ENCODE results near the gene SLC6A6. TPM values are rescaled to one million over a fixed set of nuclear protein-coding genes. Genes with fewer than 3 reads are reported as not detected.
A peak's percentile ranks its signal among the peaks of the same experiment; 100 is the strongest.

The SLC6A6 gene
- polyA plus RNA-seq, 1 donor from 2014 or later = 7.6 TPM

- Mint-ChIP-seq H3K4me1 (peaks cover 0 to 2% (median 0%) of the 10 kb centered on the region in 3 donors), H3K27ac (peak overlapping the region in 1 of 3 donors; percentile 6), H3K9me3 (no peaks in the 10 kb centered on the region), H3K27me3 (no peaks in the 10 kb centered on the region), H3K36me3 (peaks cover 4% of the 10 kb centered on the region), H3K4me3 (peak overlapping the region in 1 of 4 donors; percentile 52)
These were observed 58.1 kb downstream of the SLC6A6 start for GRCh38 chr3:14460342-14461005.

GRCh38 chr3:14461006-14461747 is 58.8 kb downstream of the SLC6A6 start:
- Mint-ChIP-seq H3K4me1 (peaks cover 0 to 2% (median 0%) of the 10 kb centered on the region in 3 donors), H3K4me3 (peak overlapping the region in 1 of 4 donors; percentile 52), H3K27me3 (no peaks in the 10 kb centered on the region), H3K9me3 (no peaks in the 10 kb centered on the region), H3K36me3 (peaks cover 4% of the 10 kb centered on the region), H3K27ac (no peak overlapping the region)

- no peak overlapping the region for H3K27ac Mint-ChIP-seq
- no peak overlapping the region for H3K4me3 Mint-ChIP-seq
- no peaks in the 10 kb centered on the region for H3K27me3 Mint-ChIP-seq
- H3K9me3 Mint-ChIP-seq = no peaks in the 10 kb centered on the region
- H3K36me3 Mint-ChIP-seq = peaks cover 4% of the 10 kb centered on the region
- peaks cover 0 to 2% (median 0%) of the 10 kb centered on the region in 3 donors for H3K4me1 Mint-ChIP-seq
These were observed 59.4 kb downstream of the SLC6A6 start for GRCh38 chr3:14461748-14462324.

- Mint-ChIP-seq H3K4me1 (peaks cover 0 to 3% (median under 1%) of the 10 kb centered on the region in 3 donors), H3K27me3 (no peaks in the 10 kb centered on the region), H3K4me3 (no peak overlapping the region), H3K9me3 (no peaks in the 10 kb centered on the region), H3K36me3 (peaks cover 5% of the 10 kb centered on the region), H3K27ac (peak overlapping the region in 1 of 3 donors; percentile 62)
These were observed 60.3 kb downstream of the SLC6A6 start for GRCh38 chr3:14462738-14463137.

GRCh38 chr3:14463330-14464140 is 61.1 kb downstream of the SLC6A6 start:
- Mint-ChIP-seq H3K4me1 (peaks cover 0 to 5% (median 3%) of the 10 kb centered on the region in 3 donors), H3K36me3 (peaks cover 4% of the 10 kb centered on the region), H3K27ac (peak overlapping the region in 1 of 3 donors; percentile 43), H3K4me3 (no peak overlapping the region), H3K27me3 (no peaks in the 10 kb centered on the region), H3K9me3 (no peaks in the 10 kb centered on the region)

- H3K27me3 Mint-ChIP-seq = no peaks in the 10 kb centered on the region
These were observed 61.7 kb downstream of the SLC6A6 start for GRCh38 chr3:14464141-14464465.

GRCh38 chr3:14464521-14464920 is 62.1 kb downstream of the SLC6A6 start:
- peaks cover 4% of the 10 kb centered on the region for H3K36me3 Mint-ChIP-seq
- no peaks in the 10 kb centered on the region for H3K27me3 Mint-ChIP-seq
- no peaks in the 10 kb centered on the region for H3K9me3 Mint-ChIP-seq
- H3K27ac Mint-ChIP-seq = no peak overlapping the region
- H3K4me1 Mint-ChIP-seq = peaks cover 0 to 5% (median 3%) of the 10 kb centered on the region in 3 donors
- H3K4me3 Mint-ChIP-seq = no peak overlapping the region

More at GRCh38 chr3:14464141-14464465, 61.7 kb downstream of the SLC6A6 start:
- no peak overlapping the region for H3K4me3 Mint-ChIP-seq
- peaks cover 4% of the 10 kb centered on the region for H3K36me3 Mint-ChIP-seq
- peaks cover 0 to 5% (median 3%) of the 10 kb centered on the region in 3 donors for H3K4me1 Mint-ChIP-seq
- H3K27ac Mint-ChIP-seq = peak overlapping the region in 1 of 3 donors; percentile 10
- H3K9me3 Mint-ChIP-seq = no peaks in the 10 kb centered on the region

- Mint-ChIP-seq H3K9me3 (no peaks in the 10 kb centered on the region), H3K36me3 (peaks cover 1% of the 10 kb centered on the region), H3K4me3 (no peak overlapping the region), H3K27me3 (no peaks in the 10 kb centered on the region), H3K4me1 (peaks cover 0 to 3% (median 3%) of the 10 kb centered on the region in 3 donors), H3K27ac (no peak overlapping the region)
These were observed 63.0 kb downstream of the SLC6A6 start for GRCh38 chr3:14465425-14465824.

- no peaks in the 10 kb centered on the region for H3K9me3 Mint-ChIP-seq
- no peak overlapping the region for H3K4me3 Mint-ChIP-seq
- H3K36me3 Mint-ChIP-seq = peaks cover 1% of the 10 kb centered on the region
- H3K27ac Mint-ChIP-seq = no peak overlapping the region
- no peaks in the 10 kb centered on the region for H3K27me3 Mint-ChIP-seq
- peaks cover 0 to 3% (median 3%) of the 10 kb centered on the region in 3 donors for H3K4me1 Mint-ChIP-seq
These were observed 63.9 kb downstream of the SLC6A6 start for GRCh38 chr3:14466179-14466903.

GRCh38 chr3:14467814-14468620 is 65.6 kb downstream of the SLC6A6 start:
- Mint-ChIP-seq H3K27ac (peak overlapping the region in 1 of 3 donors; percentile 43), H3K9me3 (no peaks in the 10 kb centered on the region), H3K36me3 (peaks cover 3% of the 10 kb centered on the region)

GRCh38 chr3:14468621-14468981 is 66.2 kb downstream of the SLC6A6 start:
- Mint-ChIP-seq H3K9me3 (no peaks in the 10 kb centered on the region), H3K4me3 (no peak overlapping the region), H3K27me3 (no peaks in the 10 kb centered on the region), H3K27ac (peak overlapping the region in 1 of 3 donors; percentile 43), H3K36me3 (peaks cover 6% of the 10 kb centered on the region), H3K4me1 (peaks cover 0 to 3% (median 3%) of the 10 kb centered on the region in 3 donors)

More at GRCh38 chr3:14467814-14468620, 65.6 kb downstream of the SLC6A6 start:
- H3K27me3 Mint-ChIP-seq = no peaks in the 10 kb centered on the region
- H3K4me1 Mint-ChIP-seq = peaks cover 0 to 3% (median 3%) of the 10 kb centered on the region in 3 donors
- H3K4me3 Mint-ChIP-seq = no peak overlapping the region

GRCh38 chr3:14470461-14470860 is 68.1 kb downstream of the SLC6A6 start:
- Mint-ChIP-seq H3K4me1 (peaks cover 0 to 3% (median 3%) of the 10 kb centered on the region in 3 donors), H3K36me3 (peaks cover 6% of the 10 kb centered on the region), H3K4me3 (no peak overlapping the region), H3K9me3 (no peaks in the 10 kb centered on the region), H3K27ac (no peak overlapping the region), H3K27me3 (no peaks in the 10 kb centered on the region)

- H3K9me3 Mint-ChIP-seq = no peaks in the 10 kb centered on the region
- H3K4me1 Mint-ChIP-seq = peaks cover 0 to 3% (median 3%) of the 10 kb centered on the region in 3 donors
- H3K27ac Mint-ChIP-seq = no peak overlapping the region
- peaks cover 6% of the 10 kb centered on the region for H3K36me3 Mint-ChIP-seq
- H3K27me3 Mint-ChIP-seq = no peaks in the 10 kb centered on the region
- H3K4me3 Mint-ChIP-seq = no peak overlapping the region
These were observed 68.6 kb downstream of the SLC6A6 start for GRCh38 chr3:14471016-14471415.

Data from IgD-negative memory B cell (primary cell).